SH-SY5Y (cell line): ENCODE data around the gene DLGAP3.
A peak's percentile ranks its signal among the peaks of the same experiment; 100 is the strongest.

Experiments used
- GATA2 ChIP-seq: IDR thresholded peaks from 2 replicates; pipeline ENCODE4 v1.6.1; 2011; ENCODE audit warnings: mild to moderate bottlenecking, low read depth, low read length
- GATA3 ChIP-seq: IDR thresholded peaks from 2 replicates; pipeline ENCODE4 v1.6.1; 2011; ENCODE audit warnings: low read depth, mild to moderate bottlenecking, low read length, moderate library complexity

Gene DLGAP3

DNA sequence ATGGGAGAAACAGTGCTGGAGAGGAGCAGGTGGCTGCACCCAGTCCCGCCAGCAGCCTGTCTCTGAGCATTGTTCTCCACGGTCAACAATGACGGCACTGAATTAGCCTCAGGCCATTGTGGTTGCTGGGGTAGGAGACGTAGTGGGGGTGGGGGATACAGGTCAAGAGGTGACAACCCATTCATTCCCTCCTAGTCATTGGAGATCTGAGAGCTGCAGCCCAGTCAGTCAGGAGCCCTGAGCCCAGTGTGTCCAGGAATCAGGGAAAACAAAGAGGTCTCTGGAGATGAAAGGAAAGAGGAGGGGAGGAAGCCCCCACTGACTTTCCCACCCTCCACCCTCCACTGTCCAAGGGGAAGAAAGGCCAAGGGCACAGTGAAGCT is 85.2 kb downstream of the DLGAP3 start:
- TF ChIP-seq GATA3, result no peak
- TF ChIP-seq GATA2, result no peak

DNA sequence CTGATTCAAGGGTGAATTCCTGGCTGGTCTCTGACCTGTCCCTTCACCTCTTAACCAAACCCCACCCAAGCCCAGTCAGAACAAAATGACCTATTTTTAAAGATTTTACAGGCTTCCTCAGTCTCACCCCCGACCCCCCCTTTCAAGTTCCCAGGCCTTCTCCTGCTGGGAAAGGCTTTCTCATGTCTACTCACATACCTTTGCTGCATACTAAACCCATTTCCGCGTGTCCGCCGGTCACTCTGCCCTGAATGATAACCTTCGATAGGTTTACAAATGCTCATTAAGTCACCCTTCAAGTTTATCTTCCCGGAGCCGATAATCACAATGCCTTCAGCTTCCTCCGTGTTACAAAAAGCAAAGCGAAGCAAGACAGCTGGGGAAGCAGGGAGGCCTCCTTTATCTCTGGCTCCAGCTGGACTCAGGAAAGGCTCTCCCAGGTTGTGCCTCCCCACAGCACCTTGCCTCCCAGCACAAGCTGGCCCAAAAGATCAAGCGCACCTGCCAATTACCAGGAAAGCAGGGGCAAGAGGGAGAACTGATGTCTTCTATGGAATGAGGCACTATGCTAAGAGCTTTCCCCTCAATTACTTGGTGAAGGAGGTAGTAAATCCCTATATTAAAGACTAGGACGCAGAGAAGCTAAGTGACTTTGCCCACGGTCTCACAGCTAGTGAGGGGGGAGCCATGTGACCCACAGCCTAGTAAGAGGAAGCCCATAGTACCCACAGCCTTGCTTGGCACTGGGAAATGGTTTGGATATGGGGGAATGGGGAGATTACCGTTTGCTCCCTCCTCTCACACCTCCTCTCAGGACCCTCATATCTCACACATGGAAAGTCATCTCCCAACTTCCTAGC is 85.8 kb downstream of the DLGAP3 start:
- TF ChIP-seq GATA3 (no peak), GATA2 (no peak)

DNA sequence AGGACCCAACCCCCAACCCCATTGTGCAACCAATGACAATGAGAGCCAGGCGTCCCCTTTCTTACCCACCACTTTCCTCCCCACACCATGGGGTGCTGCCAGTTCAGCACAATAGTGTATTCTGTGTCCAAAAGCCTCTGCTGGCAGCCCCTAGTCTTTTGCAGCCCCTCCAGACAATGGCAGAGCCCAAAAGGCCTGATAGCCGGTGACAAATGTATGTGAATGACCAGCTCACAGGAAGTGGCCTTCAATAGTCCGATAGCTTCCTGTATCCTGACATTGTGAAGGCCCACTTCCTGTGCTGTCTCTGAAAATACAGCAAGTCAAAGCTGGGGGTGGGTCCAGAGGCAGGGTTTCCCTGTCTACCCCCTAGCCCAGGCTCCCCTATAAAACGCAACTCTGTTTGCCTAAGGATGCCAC is 86.5 kb downstream of the DLGAP3 start:
- TF ChIP-seq GATA2 (no peak), GATA3 (no peak)

DNA sequence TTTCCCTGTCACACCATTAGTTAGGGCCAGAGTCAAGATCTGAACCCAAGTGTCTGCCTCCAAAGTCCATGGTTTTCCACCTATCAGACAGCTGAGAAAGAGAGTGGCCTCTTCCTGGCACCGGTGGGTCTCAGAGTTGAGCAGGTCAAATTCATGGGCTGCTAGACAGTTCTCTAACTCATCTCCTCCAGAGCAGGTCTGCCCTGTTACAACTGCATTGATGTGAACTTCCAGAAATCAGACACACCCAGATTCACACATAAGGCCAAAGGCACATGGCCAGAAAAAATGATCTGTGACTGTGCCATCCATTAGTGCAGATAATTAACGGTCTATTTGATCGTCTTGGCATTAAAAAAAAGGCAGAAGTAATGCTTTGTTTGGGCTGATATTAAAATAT is 87.4 kb downstream of the DLGAP3 start:
- TF ChIP-seq GATA3 (no peak), GATA2 (no peak)

DNA sequence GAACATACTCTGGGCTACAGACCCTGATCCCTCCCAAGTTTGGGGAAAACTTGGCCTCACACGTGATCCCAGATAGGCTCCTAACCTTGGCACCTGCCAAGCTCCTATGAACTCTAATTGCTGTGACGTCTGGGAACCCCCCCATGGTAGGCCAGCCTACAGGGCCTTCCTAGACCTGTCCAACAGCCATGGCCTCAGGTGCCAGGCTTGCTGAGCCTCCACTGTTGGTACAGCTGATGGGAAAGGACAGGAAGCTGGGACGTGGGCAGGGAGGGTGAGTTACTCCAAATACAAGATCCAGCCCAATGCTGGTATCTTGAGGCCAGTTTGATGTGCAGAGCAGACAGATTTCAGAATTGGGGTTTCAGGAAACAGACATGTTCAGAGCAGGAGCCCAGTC is 89.0 kb downstream of the DLGAP3 start:
- no peak for TF ChIP-seq GATA3
- TF ChIP-seq GATA2, result no peak

DNA sequence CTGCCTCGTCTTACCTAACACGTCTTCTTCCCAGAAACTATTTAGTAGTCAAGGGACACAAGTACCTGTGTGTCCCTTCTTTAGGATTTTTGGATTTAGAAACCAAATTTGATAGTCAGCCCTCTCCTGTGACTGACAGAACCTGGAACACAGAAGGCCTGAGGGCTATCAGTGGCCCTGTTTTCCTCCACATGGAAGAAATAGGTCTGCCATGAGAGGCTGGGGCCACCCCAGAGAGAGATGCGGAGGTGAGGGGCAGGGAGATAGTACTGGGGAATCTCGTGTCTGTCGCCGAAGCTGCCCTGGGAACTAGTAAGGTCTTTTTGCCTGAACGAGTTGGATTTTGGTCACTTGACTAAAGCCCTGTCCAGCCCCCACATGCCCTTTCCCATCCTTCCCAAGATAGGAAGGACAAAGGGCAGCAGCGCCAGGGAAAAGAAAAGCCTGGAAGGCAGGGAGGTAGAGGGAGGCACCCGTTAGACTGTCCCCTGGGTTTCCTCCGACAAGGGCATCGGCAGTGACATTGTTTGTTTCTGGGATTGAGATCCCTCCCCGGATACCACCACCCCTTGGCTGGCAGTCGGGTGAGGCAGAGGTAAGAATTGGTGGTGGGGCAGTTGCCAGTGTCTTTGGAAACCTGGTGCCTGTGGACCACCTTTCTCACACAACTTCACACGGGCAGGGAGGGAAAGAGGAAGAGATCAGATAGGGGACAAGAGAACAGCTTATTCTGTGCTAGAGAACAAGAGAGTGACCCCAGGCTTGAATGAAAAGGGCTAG is 89.7 kb downstream of the DLGAP3 start:
- no peak for TF ChIP-seq GATA3
- no peak for TF ChIP-seq GATA2

DNA sequence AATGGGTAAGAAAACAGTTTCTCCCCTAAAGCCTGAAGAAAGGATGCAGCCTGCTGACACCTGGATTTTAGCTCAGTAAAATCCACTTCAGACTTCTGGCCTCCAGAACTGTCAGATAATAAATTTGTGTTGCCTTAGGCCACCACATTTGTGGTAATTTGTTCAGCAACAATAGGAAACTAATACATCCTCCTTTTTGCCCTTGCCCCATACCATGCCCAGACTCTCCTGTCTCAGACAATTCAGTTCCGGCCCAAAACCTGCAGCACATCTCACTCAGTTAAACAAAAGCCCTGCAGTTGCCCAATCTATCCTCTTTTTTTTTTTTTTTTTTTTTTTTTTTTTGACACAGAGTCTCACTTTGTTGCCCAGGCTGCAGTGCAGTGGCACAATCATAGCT is 95.7 kb downstream of the DLGAP3 start:
- TF ChIP-seq GATA3 (no peak), GATA2 (no peak)

DNA sequence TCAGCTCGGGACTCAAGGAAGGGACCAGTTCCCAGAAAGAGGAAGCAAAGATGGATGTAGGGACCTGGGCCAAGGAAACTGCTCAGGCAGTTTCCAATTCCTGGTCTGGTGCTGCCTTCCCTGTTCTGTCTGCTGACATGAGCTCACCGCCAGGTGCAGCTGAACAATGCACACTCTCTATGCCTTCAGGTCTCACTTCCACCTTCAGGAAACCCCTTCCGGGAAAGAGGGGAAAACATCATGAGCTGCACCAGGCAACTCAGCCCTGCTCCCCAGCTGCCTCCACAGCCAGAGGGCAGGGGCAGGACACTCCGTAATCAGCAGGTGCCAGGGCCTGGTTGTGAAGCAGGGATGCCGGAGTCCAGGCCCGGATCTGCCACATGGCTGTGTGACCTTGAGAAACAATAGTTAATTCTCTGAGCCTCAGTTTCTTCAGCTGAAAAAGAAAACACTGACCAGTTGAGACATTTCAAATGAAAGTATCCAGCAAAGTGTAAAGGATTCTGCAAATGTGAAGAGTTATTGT is 97.7 kb downstream of the DLGAP3 start:
- TF ChIP-seq GATA3, result no peak
- no peak for TF ChIP-seq GATA2

DNA sequence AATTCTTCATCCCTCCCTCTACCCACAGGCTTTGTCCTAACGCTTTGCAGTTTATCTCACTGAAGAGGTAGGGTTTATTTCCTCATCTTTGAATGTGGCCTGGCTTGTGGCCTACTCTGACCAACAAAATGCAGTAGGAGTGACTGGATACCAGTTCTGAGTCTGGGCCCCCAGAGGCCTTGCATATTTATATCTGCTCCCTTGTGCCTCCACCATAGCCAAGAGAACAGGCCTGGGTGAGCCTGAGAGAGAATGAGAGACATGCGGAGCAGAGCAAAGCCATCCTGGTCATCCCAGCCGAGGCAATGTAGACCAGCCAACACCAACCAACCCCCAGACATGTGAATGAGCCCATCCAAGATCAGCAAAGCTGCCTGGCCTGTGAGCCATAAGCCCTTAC is 100.2 kb downstream of the DLGAP3 start:
- TF ChIP-seq GATA2 (no peak), GATA3 (no peak)

DNA sequence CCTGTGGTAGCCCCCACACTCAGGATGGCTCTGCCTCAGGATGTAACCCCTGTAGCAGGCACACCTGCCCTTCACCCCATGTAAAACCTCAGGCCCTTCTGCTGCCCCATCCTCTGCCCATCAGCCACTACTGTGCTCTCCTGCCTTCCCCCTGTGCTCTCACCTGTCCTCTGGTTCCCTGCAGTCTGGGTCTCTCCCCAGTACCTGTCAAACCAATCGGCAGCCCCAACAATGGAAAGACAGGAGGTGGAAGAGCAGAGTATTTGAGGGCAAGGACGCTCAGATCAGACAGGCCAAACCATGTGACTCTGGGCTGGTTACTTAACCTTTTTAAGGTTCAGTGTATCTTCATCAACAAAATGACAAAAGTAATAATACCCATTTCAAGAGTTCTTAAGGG is 100.8 kb downstream of the DLGAP3 start:
- TF ChIP-seq GATA3, result no peak

DNA sequence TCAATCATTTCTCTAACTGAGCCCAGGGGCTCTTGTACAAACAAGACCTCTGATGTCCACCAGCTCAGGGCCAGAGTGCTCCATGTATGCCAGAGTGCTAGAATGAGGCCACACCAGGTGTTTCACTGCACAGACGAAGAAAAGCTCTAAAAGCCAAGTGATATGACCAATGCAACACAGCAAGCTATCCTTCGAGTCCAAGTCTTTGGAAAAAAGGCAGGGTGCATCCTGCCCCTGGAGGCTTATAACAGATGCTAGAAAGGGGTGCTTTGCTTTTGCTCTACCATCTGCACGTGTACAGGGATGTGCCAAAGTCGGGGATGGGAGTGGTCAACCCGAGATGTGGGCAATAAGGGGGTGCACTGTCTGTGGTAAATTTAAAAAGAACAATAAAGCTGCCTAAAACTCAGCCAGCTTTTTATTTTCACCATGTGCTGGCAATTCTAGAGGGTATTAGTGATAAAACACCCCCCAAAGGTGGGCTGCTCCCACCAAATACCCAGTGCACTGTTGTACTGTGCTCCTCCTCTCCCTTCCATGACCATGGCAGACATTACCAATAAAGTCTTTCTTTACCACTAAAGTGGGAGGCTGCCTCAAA is 102.0 kb downstream of the DLGAP3 start:
- TF ChIP-seq GATA2 (no peak), GATA3 (no peak)

DNA sequence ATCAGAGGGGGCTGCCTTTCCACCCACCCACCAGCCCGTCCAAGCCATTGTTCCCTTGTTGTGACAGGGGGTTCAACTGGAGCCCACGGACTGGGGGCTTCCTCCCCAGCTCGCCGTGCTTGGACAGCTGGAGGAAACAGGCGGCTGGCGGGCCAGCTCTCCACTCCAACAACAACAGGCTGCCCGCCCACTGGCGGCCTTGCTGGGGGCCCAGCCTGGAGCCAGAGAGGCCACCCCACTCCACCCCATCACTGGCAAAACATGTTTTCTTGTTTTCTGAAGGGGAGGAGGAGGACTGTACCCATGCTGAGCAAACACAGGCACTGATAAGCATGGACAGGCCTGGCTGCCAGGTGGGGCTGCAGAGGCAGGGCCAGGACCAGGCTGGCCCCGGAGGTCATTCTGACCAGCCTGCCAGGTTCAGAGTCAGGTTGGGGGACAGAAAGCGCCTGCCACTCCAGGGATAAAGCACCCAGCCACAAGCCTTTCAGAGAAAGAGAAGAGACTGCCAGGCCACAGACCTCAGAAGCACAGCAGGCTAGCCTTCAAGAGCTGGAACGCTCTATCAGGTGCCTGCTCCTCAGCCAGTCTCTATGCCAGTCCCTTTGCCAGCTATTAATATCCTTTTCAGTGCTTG is 103.9 kb downstream of the DLGAP3 start:
- no peak for TF ChIP-seq GATA3
- TF ChIP-seq GATA2, result peak; percentile 84

DNA sequence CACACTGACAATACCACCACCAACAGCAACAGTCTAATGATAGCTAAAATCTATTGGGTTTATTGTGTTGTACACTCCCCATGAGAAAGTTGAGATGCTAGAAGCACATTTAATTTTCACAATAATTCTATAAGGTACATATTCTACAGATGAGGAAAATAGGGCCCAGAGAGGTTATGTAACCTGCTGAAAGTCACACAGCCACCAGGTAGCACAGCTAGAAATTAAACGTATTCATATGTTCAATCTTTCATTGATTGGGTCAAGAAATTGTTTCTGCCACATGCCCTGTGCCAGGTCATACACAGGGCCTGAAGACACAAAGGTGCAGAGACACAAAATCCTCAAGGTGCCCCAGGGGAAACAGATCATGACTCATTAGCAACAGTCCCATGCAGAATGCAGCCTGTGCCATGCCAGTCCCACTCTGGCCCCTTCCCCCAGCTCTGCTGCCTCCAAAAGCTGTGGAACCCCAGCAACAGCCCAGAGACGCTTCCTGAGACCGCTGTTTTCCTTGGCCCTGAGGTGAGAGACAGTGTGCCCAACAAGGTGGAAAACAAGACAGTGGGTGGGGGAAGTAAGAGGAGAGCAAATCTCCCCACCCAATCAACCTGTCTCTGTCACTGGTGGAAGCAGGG is 104.5 kb downstream of the DLGAP3 start:
- no peak for TF ChIP-seq GATA2
- TF ChIP-seq GATA3, result no peak

DNA sequence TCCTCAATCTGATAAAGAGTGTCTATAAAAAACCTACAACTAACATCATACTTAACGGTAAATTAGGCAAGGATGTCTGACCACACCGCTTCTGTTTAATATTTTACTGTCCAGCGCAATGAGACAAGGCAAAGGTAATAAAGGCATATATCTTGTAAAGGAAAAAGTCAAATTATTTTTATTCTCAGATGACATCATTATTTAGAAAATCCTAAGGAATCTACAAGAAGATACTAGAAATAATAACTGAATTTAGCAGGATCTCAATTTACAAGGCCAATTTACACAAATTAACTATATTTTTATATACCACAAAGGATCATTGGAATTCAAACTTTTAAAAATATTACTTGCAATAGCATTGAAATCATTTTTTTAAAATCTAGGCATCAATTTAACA is 107.2 kb downstream of the DLGAP3 start:
- TF ChIP-seq GATA3 (no peak), GATA2 (no peak)
